ENCODE data around the gene CDH15. TPM values are rescaled to one million over a fixed set of nuclear protein-coding genes. Genes with fewer than 3 reads are reported as not detected.
A peak's percentile ranks its signal among the peaks of the same experiment; 100 is the strongest.

Gene CDH15
- total and polyA plus RNA-seq, 2 of the 13 experiments (the other 11 are each of a cell fraction or from before 2014, with no cell fraction given): 0.74 to 2.2 TPM

- TF ChIP-seq, protein P1, sequence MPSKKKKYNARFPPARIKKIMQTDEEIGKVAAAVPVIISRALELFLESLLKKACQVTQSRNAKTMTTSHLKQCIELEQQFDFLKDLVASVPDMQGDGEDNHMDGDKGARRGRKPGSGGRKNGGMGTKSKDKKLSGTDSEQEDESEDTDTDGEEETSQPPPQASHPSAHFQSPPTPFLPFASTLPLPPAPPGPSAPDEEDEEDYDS (CRISPR knock-in tag; IDR thresholded peaks at IDR 0.05): no peak
- TF ChIP-seq MTA3 (CRISPR knock-in tag; IDR thresholded peaks at IDR 0.05) (no peak), CREM (IDR thresholded peaks at IDR 0.05) (no peak), CREM (CRISPR knock-in tag; IDR thresholded peaks at IDR 0.05) (no peak), THAP8 (CRISPR knock-in tag; IDR thresholded peaks at IDR 0.05; ENCODE audit: borderline replicate concordance) (0 out of 2 replicates have a peak, but pooled peaks have one; percentile 41), NFIB (CRISPR knock-in tag; IDR thresholded peaks at IDR 0.05; ENCODE audit: borderline replicate concordance) (0 out of 2 replicates have a peak, but pooled peaks have one; percentile 30), ZNF30 (CRISPR knock-in tag; IDR thresholded peaks at IDR 0.05) (no peak), ZNF597 (CRISPR knock-in tag; IDR thresholded peaks at IDR 0.05) (no peak), REXO4 (CRISPR knock-in tag; IDR thresholded peaks at IDR 0.05; ENCODE audit: borderline replicate concordance) (no peak), ZMAT3 (CRISPR knock-in tag; conservative IDR thresholded peaks at IDR 0.05) (no peak), ZNF564 (CRISPR knock-in tag; IDR thresholded peaks at IDR 0.05) (no peak), BATF2 (CRISPR knock-in tag; IDR thresholded peaks at IDR 0.05) (no peak), HCFC1 (IDR thresholded peaks at IDR 0.05; ENCODE audit: low read depth, low read length) (no peak)
- TF ChIP-seq, protein P2, sequence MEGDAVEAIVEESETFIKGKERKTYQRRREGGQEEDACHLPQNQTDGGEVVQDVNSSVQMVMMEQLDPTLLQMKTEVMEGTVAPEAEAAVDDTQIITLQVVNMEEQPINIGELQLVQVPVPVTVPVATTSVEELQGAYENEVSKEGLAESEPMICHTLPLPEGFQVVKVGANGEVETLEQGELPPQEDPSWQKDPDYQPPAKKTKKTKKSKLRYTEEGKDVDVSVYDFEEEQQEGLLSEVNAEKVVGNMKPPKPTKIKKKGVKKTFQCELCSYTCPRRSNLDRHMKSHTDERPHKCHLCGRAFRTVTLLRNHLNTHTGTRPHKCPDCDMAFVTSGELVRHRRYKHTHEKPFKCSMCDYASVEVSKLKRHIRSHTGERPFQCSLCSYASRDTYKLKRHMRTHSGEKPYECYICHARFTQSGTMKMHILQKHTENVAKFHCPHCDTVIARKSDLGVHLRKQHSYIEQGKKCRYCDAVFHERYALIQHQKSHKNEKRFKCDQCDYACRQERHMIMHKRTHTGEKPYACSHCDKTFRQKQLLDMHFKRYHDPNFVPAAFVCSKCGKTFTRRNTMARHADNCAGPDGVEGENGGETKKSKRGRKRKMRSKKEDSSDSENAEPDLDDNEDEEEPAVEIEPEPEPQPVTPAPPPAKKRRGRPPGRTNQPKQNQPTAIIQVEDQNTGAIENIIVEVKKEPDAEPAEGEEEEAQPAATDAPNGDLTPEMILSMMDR (CRISPR knock-in tag; IDR thresholded peaks at IDR 0.05): 0 out of 2 replicates have a peak, but pooled peaks have one; percentile 17
- TF ChIP-seq, protein P3, sequence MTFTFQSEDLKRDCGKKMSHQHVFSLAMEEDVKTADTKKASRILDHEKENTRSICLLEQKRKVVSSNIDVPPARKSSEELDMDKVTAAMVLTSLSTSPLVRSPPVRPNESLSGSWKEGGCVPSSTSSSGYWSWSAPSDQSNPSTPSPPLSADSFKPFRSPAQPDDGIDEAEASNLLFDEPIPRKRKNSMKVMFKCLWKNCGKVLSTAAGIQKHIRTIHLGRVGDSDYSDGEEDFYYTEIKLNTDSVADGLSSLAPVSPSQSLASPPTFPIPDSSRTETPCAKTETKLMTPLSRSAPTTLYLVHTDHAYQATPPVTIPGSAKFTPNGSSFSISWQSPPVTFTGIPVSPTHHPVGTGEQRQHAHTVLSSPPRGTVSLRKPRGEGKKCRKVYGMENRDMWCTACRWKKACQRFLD (CRISPR knock-in tag; IDR thresholded peaks at IDR 0.05; ENCODE audit: borderline replicate concordance): no peak
- TF ChIP-seq, protein P4, sequence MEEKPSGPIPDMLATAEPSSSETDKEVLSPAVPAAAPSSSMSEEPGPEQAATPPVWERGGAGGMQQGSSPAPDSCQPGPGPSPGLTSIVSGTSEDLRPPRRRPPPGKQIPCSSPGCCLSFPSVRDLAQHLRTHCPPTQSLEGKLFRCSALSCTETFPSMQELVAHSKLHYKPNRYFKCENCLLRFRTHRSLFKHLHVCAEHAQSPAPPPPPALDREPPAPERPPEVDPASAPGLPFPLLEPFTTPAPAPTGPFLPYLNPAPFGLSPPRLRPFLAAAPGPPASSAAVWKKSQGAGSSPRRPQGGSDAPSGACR (CRISPR knock-in tag; IDR thresholded peaks at IDR 0.05): no peak
- TF ChIP-seq, protein P5, sequence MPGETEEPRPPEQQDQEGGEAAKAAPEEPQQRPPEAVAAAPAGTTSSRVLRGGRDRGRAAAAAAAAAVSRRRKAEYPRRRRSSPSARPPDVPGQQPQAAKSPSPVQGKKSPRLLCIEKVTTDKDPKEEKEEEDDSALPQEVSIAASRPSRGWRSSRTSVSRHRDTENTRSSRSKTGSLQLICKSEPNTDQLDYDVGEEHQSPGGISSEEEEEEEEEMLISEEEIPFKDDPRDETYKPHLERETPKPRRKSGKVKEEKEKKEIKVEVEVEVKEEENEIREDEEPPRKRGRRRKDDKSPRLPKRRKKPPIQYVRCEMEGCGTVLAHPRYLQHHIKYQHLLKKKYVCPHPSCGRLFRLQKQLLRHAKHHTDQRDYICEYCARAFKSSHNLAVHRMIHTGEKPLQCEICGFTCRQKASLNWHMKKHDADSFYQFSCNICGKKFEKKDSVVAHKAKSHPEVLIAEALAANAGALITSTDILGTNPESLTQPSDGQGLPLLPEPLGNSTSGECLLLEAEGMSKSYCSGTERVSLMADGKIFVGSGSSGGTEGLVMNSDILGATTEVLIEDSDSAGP (CRISPR knock-in tag; IDR thresholded peaks at IDR 0.05; ENCODE audit: borderline replicate concordance): 0 out of 2 replicates have a peak, but pooled peaks have one; percentile 16
These were observed 3.0 kb upstream of the CDH15 start (continued) for GRCh38 chr16:89168381-89169189.
